Activated T-cell treated with anti-CD3 and anti-CD28 coated beads for 48 hours (primary cell): ENCODE measurements around the gene CDK2.
A peak's percentile ranks its signal among the peaks of the same experiment; 100 is the strongest.
"Not testable (repeated sequence)": the region's sequence is repeated elsewhere in the genome, so short reads cannot be mapped to it uniquely, and the experiment has no call there.

ENCODE experiments used
- DNase-seq: peaks from one replicate; pipeline ENCODE4 v3.0.0-alpha.2; 2020; ENCODE audit warnings: low read depth

The CDK2 gene

DNA sequence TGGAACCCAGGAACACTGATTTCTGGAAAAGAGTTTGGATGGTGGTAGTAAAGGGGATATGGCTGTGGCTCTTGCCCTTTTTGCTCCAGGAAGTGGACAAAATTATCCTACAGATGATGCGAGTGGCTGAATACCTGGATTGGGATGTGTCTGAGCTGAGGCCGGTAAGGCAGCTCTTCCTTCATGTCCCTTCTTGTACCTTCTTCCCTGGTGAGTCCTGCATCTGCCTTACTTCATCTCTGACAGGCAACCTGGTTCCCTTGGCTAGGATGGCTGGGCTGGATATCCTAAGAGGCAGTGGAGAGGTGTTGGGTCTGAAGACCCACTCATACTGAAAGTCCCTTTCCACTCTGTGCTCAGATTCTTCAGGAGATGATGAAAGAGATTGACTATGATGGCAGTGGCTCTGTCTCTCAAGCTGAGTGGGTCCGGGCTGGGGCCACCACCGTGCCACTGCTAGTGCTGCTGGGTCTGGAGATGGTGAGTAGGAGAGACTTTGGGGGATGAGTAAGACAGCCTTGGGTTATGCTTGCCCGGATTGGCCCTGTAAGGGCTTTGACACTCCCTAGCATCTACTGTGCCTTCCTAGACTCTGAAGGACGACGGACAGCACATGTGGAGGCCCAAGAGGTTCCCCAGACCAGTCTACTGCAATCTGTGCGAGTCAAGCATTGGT lies 27.7 kb upstream of the CDK2 start:
- DNase-seq = peak; percentile 38

DNA sequence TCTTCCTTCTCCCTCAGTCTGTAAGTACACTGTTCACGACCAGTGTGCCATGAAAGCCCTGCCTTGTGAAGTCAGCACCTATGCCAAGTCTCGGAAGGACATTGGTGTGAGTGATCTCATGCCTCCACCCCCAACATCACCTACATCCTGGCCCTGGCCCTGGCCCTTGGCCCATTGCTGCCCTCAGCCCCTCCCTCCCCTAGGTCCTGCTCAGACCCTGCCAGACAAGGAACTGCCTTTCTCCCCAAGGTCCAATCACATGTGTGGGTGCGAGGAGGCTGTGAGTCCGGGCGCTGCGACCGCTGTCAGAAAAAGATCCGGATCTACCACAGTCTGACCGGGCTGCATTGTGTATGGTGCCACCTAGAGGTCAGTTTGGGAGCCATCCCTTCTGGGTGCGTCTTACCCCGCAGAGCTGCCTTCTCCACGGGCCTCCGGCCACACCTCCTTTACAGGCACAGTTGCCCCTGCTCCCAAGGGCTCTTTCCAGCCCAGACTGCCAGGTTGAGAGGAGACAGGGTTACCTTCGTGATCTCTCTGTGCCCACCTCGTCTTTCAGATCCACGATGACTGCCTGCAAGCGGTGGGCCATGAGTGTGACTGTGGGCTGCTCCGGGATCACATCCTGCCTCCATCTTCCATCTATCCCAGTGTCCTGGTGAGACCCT lies 26.4 kb upstream of the CDK2 start:
- DNase-seq = peak; percentile 73

DNA sequence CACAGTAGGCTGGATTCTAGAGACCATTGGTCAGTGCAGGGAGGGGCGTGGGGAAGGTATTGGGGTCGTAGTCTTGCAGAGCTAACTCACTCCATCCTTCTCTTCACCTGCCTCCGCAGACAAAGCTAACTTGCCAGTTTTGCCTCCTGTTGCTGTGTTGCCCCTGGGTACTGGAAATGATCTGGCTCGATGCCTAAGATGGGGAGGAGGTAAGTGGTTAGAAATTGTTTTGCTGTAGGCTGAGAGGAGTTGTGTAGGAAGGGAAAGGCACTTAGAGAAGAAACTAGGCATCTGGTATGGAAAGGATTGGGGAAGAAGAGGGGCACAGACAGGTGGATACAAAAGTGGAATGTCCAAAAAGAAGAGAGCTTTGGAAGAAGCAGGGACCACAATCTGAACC lies 24.6 kb upstream of the CDK2 start:
- DNase-seq = no peak

DNA sequence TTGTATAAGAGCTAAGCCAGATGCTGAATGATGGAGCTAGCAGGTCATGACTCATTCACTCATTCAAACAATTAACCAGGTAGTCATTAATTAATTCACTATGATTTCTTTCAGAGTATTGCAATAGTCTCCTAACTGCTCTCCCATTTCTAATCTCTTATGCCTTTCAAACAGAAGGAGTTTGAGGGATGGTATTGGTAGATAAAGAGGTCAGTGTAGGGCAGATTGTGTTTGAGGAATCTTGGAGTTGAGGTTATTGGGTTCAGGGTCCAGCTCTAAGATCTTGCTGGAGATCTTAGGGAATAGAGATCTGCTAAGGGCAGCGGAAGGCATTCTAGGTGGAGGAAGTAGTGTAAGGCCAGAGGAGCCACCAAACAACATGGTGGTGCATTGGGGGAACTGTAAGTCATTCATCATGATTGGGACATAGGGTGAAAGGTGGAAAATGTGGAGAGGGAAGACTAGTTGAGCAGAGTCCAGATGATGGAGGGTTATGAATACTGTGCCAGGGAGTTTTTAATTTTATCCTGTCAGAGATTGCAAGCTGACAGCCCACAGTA lies 24.0 kb upstream of the CDK2 start:
- no peak for DNase-seq

DNA sequence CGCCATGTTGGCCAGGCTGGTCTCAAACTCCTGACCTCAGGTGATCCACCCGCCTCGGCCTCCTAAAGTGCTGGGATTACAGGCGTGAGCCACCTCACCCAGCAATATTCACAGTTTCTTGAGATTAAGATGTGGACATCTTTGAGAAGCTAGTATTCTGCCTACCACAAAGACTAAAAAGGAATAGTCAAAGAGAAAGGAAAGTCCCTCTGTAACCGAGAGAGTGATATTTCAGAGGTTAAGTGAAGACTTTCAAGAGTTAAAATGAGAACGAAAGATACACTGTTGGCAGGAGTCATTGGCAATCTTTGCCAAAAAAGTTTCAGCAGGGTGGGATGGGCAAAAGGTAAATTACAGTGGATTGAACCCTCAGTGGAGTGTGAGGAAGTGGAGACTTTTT lies 20.1 kb upstream of the CDK2 start:
- no peak for DNase-seq

DNA sequence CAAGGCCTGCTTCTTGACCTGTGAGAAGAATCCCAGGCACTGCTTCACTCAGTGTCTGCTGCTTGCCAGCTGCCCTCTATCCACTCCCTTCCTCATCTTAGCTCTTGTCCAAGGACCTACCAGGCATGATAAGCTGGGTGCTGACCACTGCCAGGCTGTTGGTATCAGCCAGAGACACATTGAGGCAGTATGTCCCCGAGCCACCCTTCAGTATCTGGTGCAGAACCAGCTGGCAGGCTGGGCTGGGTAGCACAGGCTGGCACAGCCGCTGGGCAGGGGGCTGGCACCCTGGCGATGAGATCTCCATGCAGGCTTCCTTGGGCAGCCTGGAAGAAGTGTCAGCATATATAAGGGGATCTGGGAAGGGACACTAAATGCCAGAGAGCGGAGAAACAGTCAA lies 11.3 kb upstream of the CDK2 start:
- no peak for DNase-seq

DNA sequence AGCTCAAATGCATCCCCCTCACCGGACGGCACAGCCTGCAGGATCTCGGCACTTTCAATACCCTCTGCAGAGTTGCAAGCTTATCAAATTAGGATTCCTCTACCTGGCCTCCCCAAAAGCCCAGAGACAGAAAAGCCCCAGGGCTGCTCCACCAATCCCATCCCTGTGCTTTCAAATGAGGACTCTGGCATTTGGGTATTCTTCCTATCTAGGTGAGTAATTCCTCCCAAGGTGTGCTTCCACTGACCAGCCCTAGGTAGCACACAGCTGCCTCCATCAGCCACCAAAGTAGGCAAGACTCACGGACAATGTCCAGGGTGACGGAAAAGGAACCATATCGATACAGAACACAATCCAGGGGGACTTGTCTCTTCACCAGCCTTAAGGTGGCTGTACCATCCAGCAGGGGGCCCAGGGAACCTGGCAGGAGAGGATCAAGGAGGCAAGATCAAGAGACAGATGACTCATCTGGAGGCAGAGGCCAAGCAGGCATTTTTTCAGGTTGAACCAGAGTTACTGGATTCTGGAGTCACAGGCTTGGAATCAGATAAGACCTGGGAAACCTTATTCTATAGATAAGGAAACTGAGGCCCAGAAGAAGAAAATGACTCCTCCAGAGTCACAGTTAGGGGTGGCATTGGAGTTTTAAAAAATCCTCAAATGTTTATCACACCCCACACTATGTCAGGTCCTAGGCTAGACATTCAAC lies 10.7 kb upstream of the CDK2 start:
- peak; percentile 27 for DNase-seq

DNA sequence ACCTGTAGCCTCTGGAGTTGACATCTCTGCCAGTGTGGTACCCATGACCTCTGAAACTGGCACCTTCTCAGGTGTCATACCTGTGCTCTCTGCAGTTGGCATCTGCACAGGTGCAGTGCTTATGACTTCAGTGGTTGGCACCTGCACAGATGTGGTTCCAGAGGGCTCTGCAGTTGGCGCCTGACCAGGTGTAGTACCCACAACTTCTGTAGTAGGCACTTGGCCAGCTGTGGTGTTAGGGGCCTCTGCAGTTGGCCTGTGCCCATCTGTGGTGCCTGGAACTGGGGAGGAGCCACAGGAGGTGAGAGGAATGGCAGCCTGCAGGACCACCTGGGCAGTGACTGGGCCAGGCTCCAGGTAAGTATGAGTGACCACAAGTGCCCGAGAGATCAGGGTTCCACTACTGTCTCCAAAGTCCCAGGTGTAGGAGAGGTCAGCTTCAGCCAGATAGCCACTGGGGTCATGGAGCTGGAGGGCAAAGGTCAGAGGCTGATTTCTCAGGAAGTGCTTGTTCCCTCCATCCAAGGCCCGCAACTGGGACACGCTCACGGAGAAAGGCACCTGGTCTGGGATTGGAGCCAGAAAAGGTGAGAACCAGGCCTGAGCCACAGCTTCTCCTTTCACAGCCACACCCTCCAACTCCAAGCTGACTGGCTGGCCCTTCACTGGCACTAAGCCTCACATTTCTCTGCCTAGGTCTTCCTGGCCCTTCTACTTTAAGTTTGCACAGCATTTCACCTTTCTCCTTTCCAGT lies 9.3 kb upstream of the CDK2 start:
- no peak for DNase-seq

DNA sequence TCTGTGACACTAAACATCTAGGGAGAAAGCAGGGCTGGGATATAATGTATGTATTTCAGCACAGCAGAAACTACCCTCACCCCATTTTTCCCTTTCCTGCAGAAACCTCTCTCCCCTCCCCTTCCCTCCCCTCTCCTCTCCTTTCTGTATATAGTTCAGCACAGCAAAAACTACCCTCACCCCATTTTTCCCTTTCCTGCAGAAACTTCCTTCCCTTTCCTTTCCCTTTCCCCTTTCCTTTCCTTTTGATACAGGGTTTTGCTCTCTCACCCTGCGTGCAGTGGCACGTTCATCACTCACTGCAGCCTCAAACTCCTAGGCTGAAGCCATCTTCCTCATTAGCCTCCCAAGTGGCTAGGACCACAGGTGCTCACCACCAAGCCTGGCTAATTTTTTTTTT lies 2.9 kb upstream of the CDK2 start:
- DNase-seq = no peak

DNA sequence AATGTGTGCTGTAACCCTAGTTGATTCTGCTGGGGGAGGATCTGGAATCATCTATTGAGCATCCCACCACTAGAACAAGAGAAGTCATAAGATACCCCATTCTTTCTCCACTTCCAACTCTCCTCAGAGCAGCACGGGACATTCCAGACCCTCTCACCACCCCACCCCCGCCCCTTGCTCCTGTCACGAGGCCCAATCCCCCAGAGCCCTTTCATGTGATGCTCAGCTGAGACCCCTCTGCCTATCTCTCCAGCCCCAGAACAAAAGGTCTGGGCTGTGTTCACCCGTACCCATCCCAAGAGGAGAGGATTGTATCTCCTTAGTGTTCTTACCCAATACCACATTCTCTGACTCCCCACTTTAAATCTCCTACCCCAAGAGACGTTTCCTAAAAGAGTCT lies 1.4 kb upstream of the CDK2 start:
- no peak for DNase-seq

DNA sequence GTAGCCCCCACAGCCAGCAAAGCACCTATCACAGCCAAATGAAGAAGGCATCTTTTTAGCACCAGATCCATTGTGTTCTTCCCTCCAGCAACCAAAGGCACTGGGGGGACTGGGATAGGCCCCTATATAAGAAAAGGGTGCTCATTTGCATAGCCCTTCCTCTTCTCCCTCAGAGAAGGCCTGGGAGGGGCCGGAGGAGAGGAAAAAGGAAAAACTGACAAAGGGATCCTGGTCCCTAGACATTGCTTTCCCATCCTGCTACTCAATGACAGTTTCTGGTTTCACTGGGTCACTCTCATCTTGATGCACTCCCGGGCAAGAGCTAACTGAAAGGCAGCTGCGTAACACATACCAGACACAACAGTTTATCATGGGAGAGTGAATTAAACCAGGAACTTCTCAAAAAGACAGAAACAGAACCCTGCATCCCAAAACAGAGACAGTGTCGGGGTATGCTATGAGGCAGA lies 656 bp upstream of the CDK2 start, which contains the start of gene PMEL:
TSS of gene PMEL (minus strand) at position 102 of the 467 bp plus-strand sequence. CDS start at position 71, 31 bp downstream.
- DNase-seq = no peak

DNA sequence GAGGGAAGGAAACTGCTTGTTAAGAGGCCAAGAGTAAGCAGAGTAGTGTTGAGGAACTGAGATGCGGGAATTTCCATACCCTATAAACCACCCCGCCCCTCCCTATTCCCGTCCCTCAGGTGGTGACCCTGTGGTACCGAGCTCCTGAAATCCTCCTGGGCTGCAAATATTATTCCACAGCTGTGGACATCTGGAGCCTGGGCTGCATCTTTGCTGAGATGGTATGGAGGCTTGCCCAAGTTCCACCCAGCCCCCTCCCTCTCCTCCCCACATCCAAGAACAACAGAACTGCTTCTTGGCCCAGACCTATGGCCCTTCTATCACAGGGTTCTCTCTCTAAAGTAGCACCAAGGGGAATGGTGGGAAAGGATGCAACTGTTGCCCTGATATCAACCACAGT lies 2.7 kb downstream of the CDK2 start:
- DNase-seq = no peak

DNA sequence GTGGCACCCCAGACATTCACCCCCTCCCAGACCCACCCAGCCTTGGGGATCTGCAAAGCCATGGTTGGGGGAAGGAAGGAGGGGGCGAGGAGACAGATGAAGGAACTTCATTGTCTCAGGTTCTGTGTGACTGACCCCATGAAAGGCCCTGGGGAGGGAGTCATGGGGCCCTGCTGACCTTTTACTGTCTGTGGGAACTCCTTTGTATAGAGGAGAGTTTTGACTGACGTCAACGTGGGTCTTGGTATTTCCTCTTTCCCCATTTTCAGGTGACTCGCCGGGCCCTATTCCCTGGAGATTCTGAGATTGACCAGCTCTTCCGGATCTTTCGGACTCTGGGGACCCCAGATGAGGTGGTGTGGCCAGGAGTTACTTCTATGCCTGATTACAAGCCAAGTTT lies 4.1 kb downstream of the CDK2 start:
- DNase-seq = no peak

DNA sequence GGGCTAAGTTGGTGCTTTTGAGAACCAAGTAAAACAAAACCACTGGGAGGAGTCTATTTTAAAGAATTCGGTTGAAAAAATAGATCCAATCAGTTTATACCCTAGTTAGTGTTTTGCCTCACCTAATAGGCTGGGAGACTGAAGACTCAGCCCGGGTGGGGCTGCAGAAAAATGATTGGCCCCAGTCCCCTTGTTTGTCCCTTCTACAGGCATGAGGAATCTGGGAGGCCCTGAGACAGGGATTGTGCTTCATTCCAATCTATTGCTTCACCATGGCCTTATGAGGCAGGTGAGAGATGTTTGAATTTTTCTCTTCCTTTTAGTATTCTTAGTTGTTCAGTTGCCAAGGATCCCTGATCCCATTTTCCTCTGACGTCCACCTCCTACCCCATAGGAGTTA lies 5.4 kb downstream of the CDK2 start:
- no peak for DNase-seq

DNA sequence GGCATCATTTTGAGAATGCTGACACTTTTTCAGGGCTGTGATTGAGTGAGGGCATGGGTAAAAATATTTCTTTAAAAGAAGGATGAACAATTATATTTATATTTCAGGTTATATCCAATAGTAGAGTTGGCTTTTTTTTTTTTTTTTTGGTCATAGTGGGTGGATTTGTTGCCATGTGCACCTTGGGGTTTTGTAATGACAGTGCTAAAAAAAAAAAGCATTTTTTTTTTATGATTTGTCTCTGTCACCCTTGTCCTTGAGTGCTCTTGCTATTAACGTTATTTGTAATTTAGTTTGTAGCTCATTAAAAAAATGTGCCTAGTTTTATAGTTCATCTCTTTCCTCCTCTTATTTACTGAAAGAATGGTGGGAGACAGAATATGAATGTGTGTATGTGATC lies 5.8 kb downstream of the CDK2 start:
- DNase-seq = no peak

DNA sequence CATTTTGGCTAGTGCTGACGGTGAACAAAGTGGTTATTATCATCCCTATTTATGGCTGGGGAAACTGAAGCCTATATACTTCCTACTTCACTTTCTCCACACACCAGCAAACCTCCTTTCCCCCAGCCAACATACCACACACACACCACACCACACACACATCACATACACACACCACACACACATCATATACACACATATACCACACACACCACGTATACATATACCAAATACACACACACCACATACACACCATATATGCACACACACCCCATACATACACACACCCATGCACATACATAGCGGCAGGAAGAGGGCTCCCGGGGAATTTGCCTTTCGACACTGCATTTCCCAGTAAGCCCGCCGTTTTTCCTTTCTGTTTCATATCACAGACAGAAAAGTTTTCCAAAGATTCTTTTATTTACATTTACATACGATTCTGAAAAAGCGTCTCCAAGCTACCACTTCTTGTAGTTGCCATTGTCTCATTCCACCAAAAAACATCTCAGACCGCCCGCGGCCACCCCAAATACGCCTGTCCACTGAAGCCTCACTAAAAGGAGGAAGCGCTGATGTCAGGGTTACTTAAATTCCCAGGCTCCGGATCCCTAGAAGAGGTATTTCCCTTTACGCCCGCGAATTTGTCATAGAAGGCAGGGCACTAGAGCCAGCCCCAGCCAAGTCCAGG lies 6.4 kb downstream of the CDK2 start:
- DNase-seq = no peak

DNA sequence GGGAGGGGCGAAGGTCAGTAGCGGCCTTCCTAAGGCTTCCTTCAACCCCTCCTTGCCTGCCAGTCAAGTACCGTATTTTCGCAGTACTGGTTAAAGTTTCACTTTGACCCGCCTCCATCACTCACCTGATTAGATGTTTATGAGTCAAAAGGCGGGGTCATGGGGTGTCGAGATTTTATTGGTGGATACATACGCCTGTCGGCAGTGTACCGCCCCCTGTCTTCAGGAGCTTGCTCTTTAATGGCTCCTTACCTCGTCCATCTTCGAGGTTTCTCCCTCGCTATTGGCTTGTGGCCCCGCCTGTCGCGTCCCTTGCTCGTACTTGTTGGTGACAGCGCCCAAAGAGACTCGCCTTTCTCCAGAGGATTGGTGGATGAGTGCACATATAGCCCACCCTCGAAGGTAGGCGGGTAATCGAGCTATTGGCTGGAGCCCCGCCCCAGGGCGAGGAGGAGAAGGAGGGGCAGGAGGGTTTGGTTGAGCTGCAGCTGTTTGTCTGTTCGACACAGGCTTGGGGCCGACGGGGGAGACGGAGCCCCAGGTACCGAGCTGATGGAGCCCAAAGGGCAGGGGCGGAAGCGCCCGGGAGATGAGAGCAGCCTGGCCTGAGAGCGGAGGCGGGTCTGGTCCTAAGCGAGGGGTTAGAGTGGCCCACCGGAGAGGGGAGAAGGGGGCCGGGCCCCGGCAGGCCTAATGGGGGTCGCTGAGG lies 7.1 kb downstream of the CDK2 start, which contains the start of gene RAB5B:
TSS of gene RAB5B (plus strand) at position 480 of the 709 bp plus-strand sequence. CDS start 12,883 bp downstream, outside the sequence.
- peak; percentile 93 for DNase-seq

DNA sequence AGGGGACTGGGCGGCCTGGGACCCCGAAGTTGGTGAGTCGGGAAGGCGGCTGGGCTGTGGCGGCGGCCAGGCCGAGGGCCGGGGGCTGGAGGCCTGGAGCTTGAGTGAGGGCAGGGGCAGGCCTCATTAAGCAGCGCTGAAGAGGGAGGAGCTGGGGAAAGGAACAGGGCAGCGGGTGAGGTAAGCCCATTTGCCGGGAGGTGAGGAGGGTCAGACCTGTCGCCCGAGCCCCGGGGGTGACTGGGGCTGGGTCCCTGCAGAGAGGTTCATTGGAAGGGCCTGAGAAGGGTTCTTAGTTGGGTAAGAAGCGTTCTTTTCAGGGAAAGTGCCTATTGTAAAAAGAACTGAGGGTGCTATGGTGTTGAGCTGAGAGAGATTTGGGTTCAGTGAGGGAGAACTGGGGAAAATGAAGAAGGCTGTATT lies 7.7 kb downstream of the CDK2 start:
- no peak for DNase-seq

DNA sequence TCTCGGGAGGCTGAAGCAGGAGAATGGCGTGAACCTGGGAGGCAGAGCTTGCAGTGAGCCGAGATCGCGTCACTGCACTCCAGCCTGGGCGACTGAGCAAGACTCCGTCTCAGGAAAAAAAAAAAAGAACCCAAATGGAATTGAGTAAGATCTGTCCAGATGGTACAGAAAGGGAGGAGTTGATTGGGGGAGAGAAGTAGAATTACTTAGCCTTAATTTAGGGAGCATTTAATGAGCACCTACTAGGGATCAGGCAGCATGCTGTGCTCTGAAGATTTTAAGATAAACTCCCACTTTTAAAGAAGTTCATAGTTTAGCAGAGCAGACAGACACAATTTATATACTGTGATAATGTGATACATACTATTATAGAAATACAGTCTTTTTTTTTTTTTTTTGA lies 11.8 kb downstream of the CDK2 start:
- DNase-seq = no peak

DNA sequence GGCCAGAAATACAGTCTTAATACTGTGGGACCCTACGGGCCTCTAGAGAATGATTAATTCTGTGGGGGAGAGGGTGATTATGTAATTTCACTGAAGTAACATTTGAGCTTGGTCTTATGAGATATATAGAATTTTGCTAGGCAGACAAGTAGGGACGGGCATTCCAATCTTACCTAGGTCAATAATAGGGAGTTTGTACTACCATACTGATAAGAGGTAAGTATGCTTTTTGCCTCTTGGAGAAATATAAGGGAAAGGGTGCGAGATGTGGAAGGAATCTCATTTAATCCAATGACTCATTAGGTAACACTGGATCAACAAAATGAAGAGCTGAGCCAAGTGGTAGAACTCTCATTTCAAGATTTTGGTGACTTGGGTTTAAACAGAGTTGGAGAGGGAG lies 12.4 kb downstream of the CDK2 start:
- DNase-seq = no peak

DNA sequence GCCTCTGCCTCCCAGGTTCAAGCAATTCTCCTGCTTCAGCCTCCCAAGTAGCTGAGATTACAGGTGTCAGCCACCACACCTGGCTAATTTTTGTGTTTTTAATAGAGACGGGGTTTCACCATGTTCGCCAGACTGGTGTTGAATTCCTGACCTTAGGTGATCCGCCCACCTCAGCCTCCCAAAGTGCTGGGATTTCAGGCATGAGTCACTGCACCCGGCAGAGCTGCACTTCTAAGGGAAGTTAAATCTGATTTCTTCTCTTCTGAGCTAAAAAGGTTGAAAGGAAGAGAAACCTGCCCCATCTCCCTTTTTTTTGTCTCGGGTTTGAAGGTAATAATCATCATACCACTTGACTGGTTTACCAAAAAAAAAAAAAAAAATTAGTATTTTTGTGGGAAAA lies 15.3 kb downstream of the CDK2 start:
- not testable (repeated sequence) for DNase-seq
